ENCODE measurements around the gene ST8SIA5.

DNA sequence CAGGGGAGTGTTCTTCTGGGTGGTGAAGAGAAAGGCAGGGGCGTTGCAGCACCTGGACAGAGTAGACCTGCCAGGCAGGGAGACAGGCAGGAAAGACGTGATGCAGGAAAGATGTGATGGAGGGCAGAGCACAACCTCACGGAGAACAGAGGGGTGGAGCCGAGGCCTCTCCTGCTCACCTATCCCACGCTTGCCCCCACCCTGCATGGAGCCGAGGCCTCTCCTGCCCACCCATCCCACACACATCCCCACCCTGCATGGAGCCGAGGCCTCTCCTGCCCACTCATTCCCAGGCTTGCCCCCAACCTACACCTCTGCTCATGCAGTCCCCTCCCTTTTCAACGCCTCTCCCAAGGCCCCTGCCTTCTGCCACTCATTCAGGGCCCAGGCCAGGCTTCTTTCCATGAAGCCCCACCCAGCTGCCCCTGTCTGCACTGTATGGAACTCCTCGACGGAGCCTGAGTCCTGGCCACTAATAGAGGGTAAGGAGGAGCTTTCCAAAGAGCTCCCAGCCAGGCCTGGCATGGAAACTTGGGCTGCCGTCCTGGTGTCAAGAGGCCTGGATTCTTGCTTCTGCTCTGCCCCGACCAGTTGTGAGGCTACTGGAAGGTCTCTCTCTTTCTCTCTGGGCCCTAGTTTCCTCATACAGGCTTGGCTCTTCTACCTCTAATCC lies 67.9 kb downstream of the ST8SIA5 start:
- TF ChIP-seq, protein P1, sequence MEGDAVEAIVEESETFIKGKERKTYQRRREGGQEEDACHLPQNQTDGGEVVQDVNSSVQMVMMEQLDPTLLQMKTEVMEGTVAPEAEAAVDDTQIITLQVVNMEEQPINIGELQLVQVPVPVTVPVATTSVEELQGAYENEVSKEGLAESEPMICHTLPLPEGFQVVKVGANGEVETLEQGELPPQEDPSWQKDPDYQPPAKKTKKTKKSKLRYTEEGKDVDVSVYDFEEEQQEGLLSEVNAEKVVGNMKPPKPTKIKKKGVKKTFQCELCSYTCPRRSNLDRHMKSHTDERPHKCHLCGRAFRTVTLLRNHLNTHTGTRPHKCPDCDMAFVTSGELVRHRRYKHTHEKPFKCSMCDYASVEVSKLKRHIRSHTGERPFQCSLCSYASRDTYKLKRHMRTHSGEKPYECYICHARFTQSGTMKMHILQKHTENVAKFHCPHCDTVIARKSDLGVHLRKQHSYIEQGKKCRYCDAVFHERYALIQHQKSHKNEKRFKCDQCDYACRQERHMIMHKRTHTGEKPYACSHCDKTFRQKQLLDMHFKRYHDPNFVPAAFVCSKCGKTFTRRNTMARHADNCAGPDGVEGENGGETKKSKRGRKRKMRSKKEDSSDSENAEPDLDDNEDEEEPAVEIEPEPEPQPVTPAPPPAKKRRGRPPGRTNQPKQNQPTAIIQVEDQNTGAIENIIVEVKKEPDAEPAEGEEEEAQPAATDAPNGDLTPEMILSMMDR (IDR thresholded peaks at IDR 0.05; ENCODE audit: insufficient read depth, low read length) = no peak
- TF ChIP-seq POLR2AphosphoS5 (IDR thresholded peaks at IDR 0.05; ENCODE audit: low read depth) = no peak
- TF ChIP-seq, protein P2, sequence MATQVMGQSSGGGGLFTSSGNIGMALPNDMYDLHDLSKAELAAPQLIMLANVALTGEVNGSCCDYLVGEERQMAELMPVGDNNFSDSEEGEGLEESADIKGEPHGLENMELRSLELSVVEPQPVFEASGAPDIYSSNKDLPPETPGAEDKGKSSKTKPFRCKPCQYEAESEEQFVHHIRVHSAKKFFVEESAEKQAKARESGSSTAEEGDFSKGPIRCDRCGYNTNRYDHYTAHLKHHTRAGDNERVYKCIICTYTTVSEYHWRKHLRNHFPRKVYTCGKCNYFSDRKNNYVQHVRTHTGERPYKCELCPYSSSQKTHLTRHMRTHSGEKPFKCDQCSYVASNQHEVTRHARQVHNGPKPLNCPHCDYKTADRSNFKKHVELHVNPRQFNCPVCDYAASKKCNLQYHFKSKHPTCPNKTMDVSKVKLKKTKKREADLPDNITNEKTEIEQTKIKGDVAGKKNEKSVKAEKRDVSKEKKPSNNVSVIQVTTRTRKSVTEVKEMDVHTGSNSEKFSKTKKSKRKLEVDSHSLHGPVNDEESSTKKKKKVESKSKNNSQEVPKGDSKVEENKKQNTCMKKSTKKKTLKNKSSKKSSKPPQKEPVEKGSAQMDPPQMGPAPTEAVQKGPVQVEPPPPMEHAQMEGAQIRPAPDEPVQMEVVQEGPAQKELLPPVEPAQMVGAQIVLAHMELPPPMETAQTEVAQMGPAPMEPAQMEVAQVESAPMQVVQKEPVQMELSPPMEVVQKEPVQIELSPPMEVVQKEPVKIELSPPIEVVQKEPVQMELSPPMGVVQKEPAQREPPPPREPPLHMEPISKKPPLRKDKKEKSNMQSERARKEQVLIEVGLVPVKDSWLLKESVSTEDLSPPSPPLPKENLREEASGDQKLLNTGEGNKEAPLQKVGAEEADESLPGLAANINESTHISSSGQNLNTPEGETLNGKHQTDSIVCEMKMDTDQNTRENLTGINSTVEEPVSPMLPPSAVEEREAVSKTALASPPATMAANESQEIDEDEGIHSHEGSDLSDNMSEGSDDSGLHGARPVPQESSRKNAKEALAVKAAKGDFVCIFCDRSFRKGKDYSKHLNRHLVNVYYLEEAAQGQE (IDR thresholded peaks at IDR 0.05; ENCODE audit: insufficient replicate concordance, low read depth) = no peak
- no peak for TF ChIP-seq SPI1 (IDR thresholded peaks at IDR 0.05; ENCODE audit: borderline replicate concordance, low read depth)
- no peak for TF ChIP-seq GABPA (IDR thresholded peaks at IDR 0.05; ENCODE audit: low read depth)

Data from HL-60 (cell line).